OCI-LY3 (cell line): ENCODE data around the gene OGDH.

Experiments used
- H2AFZ ChIP-seq: fragments of 200-600, 300-600 bp; shearing (Covaris generic); 2 replicates; pipeline ENCODE4 v1.6.0; 2014; ENCODE audit warnings: antibody characterized with exemption, low read depth, low read length
- H3K27ac ChIP-seq: fragments of 200-600, 300-600 bp; sonication (generic); 2 replicates; pipeline ENCODE4 v1.5.1; 2014; ENCODE audit warnings: mild to moderate bottlenecking, low read length, moderate library complexity, mixed read lengths
- H3K27me3 ChIP-seq: fragments of 200-600, 300-600 bp; sonication (generic); 2 replicates; pipeline ENCODE4 v1.6.1; 2014; ENCODE audit warnings: low read depth, low read length, mixed read lengths
- H3K36me3 ChIP-seq: fragments of 200-600, 300-600 bp; sonication (generic); replicated peaks from 2 replicates; pipeline ENCODE3; 2014; ENCODE audit warnings: low read depth, low read length, mixed read lengths
- H3K4me1 ChIP-seq: fragments of 300-600, 200-600 bp; sonication (generic); 2 replicates; pipeline ENCODE4 v1.6.1; 2014; ENCODE audit warnings: low read length, mixed read lengths
- H3K4me2 ChIP-seq: fragments of 200-600, 300-600 bp; sonication (generic); 2 replicates; pipeline ENCODE4 v1.6.1; 2014; ENCODE audit warnings: low read length, mixed read lengths
- H3K4me3 ChIP-seq: fragments of 300-600, 200-600 bp; sonication (generic); 2 replicates; pipeline ENCODE4 v1.5.1; 2014; ENCODE audit warnings: antibody characterized with exemption, mild to moderate bottlenecking, low read length, moderate library complexity
- H3K79me2 ChIP-seq: fragments of 300-600, 200-600 bp; shearing (Covaris generic); 2 replicates; pipeline ENCODE4 v1.6.1; 2014; ENCODE audit warnings: mild to moderate bottlenecking, low read length, mixed read lengths
- H3K9ac ChIP-seq: fragments of 300-600, 200-600 bp; shearing (Covaris generic); 2 replicates; pipeline ENCODE4 v1.6.0; 2014; ENCODE audit warnings: mild to moderate bottlenecking, low read length, moderate library complexity
- H3K9me3 ChIP-seq: fragments of 200-600, 300-600 bp; shearing (Covaris generic); 2 replicates; pipeline ENCODE4 v1.6.1; 2014; ENCODE audit warnings: low read length, mixed read lengths; ENCODE audit not compliant: insufficient read depth
- H4K20me1 ChIP-seq: fragments of 200-600, 300-600 bp; sonication (generic); 2 replicates; pipeline ENCODE4 v1.6.1; 2016; ENCODE audit warnings: low read length, mixed read lengths; ENCODE audit not compliant: insufficient read depth
- EZH2phosphoT487 ChIP-seq: fragments of 200-600 bp; shearing (Covaris generic); IDR thresholded peaks from 2 replicates; pipeline ENCODE4 v1.6.1; 2018; ENCODE audit warnings: antibody characterized with exemption, mixed run types, low read depth
- TF ChIP-seq, protein P1 (sequence below): fragments of 200-600, 300-600 bp; sonication (generic); IDR thresholded peaks from 2 replicates; pipeline ENCODE4 v1.5.1; 2014; ENCODE audit warnings: antibody characterized with exemption, low read length, low read depth

The OGDH gene

DNA sequence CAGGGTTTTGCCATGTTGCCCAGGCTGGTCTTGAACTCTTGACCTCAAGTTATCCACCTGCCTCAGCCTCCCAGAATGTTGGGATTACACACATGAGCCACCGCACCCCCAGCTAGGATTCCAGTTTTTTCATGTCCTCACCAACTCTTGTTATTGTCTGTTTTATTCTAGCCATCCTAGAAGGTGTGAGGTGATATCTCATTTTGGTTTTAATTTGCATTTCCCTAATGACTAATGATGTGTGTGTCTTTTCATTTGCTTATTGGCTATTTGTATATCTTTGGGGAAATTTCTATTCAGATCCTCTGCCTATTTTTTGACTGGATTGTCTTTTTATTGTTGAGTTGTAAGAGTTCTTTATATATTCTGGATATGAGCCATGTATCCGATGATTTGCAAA lies 83.0 kb downstream of the OGDH start:
- H3K4me1 ChIP-seq = peaks cover 10% of the 10 kb centered on the region
- no peak overlapping the region for H2AFZ ChIP-seq
- H3K4me3 ChIP-seq = no peak overlapping the region
- H4K20me1 ChIP-seq = no peaks in the 10 kb centered on the region
- no peak overlapping the region for H3K9ac ChIP-seq
- no peak for TF ChIP-seq EZH2phosphoT487
- TF ChIP-seq, protein P1, sequence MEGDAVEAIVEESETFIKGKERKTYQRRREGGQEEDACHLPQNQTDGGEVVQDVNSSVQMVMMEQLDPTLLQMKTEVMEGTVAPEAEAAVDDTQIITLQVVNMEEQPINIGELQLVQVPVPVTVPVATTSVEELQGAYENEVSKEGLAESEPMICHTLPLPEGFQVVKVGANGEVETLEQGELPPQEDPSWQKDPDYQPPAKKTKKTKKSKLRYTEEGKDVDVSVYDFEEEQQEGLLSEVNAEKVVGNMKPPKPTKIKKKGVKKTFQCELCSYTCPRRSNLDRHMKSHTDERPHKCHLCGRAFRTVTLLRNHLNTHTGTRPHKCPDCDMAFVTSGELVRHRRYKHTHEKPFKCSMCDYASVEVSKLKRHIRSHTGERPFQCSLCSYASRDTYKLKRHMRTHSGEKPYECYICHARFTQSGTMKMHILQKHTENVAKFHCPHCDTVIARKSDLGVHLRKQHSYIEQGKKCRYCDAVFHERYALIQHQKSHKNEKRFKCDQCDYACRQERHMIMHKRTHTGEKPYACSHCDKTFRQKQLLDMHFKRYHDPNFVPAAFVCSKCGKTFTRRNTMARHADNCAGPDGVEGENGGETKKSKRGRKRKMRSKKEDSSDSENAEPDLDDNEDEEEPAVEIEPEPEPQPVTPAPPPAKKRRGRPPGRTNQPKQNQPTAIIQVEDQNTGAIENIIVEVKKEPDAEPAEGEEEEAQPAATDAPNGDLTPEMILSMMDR = no peak
- peaks cover 10% of the 10 kb centered on the region for H3K36me3 ChIP-seq
- no peaks in the 10 kb centered on the region for H3K9me3 ChIP-seq
- no peak overlapping the region for H3K4me2 ChIP-seq
- H3K27ac ChIP-seq = no peak overlapping the region
- no peaks in the 10 kb centered on the region for H3K79me2 ChIP-seq
- H3K27me3 ChIP-seq = no peaks in the 10 kb centered on the region

DNA sequence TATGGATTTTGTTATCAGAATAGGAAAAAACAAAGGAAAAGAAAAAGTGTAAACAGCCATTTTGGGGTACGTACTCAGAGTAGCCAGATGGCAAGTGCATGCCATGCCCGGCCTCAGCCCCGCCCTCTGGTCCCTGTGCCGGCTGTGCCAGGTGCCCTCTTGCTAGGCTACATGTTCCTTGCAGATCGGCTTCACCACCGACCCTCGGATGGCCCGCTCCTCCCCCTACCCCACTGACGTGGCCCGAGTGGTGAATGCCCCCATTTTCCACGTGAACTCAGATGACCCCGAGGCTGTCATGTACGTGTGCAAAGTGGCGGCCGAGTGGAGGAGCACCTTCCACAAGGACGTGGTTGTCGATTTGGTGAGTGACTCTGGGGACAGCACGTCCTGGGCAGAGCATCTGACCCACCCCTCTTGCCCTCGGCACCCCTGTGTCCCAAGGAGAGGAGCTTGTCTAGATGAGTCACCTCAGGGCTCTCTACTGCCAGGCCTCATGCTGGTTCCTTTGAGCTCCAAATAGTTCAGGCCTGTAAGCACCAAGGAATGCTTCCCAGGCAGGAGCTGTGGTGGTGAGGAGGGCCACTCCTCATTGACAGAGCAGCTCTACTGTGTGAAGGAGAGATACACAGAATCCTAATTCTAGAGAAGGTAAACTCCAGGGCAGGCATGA lies 87.3 kb downstream of the OGDH start:
- Histone ChIP-seq H3K9me3 (no peaks in the 10 kb centered on the region), H3K27ac (no peak overlapping the region), H2AFZ (no peak overlapping the region), H3K4me2 (no peak overlapping the region), H3K27me3 (no peaks in the 10 kb centered on the region), H3K9ac (no peak overlapping the region), H3K4me1 (peaks cover 15% of the 10 kb centered on the region), H3K4me3 (no peak overlapping the region), H3K36me3 (peaks cover 23% of the 10 kb centered on the region), H3K79me2 (no peaks in the 10 kb centered on the region), H4K20me1 (no peaks in the 10 kb centered on the region)
- TF ChIP-seq, protein P1 = no peak
- no peak for TF ChIP-seq EZH2phosphoT487

GRCh38 chr7:44694326-44694725 lies 87.9 kb downstream of the OGDH start:
- TF ChIP-seq EZH2phosphoT487 = no peak
- TF ChIP-seq, protein P1 = no peak
- Histone ChIP-seq H3K27ac (no peak overlapping the region), H3K4me1 (peaks cover 15% of the 10 kb centered on the region), H3K9me3 (no peaks in the 10 kb centered on the region), H3K27me3 (no peaks in the 10 kb centered on the region), H4K20me1 (no peaks in the 10 kb centered on the region), H3K79me2 (no peaks in the 10 kb centered on the region), H3K4me2 (no peak overlapping the region), H3K4me3 (no peak overlapping the region), H2AFZ (no peak overlapping the region), H3K36me3 (peaks cover 25% of the 10 kb centered on the region), H3K9ac (no peak overlapping the region)

DNA sequence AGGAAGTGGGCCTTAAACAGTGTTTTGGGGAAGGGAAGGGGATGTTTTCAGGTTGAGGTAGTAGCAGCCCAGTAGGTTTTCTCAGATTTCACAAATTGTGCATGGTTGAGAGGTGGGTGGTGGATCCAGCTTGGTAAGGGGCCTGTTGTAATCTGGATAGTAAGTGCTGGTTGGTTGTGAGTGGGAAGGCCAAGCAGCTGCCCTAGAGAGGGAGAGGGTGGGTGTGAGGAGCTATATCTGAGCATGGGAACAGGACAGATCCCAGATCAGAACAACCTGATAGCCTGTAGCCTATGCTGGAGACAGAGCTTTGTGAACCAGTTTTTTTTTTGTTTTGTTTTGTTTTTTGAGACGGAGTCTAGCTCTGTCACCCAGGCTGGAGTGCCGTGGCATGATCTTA lies 88.3 kb downstream of the OGDH start:
- H3K36me3 ChIP-seq = peaks cover 29% of the 10 kb centered on the region
- no peak overlapping the region for H3K9ac ChIP-seq
- no peaks in the 10 kb centered on the region for H4K20me1 ChIP-seq
- H3K79me2 ChIP-seq = no peaks in the 10 kb centered on the region
- no peaks in the 10 kb centered on the region for H3K9me3 ChIP-seq
- H3K4me3 ChIP-seq = no peak overlapping the region
- no peak overlapping the region for H3K27ac ChIP-seq
- H3K4me2 ChIP-seq = no peak overlapping the region
- H2AFZ ChIP-seq = no peak overlapping the region
- no peaks in the 10 kb centered on the region for H3K27me3 ChIP-seq
- TF ChIP-seq, protein P1 = no peak
- no peak for TF ChIP-seq EZH2phosphoT487
- H3K4me1 ChIP-seq = peaks cover 15% of the 10 kb centered on the region
